GM12873 (cell line): Measurements from ENCODE around the gene WDR45B.

Experiments
- TF ChIP-seq, protein P1 (sequence below): IDR thresholded peaks from 2 replicates; pipeline ENCODE4 v1.5.1; 2012; ENCODE audit warnings: low read depth, mild to moderate bottlenecking, moderate library complexity, low read length, control low read depth; ENCODE audit not compliant: insufficient read depth; ENCODE audit errors: missing control alignments

WDR45B gene

DNA sequence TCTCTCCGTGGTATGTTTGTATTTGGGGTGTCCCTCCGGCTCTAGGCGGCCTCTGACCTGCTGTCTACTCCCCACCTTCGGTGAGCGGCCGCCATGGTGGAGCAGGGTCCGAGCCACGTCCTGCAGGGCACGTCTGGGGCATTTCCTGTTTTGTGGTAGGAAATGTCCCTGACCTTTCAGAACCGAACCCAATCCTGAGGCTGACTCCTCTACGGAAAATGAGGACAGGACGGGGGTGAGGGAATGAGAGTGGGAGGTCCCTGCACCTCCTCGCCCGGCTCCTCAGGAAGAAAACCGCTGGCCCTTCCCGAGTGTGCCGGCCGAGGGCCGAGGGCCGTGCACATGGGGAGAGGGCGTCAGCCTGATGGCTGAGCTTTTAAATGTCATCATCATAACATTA, 45.8 kb downstream of the WDR45B start:
- TF ChIP-seq, protein P1, sequence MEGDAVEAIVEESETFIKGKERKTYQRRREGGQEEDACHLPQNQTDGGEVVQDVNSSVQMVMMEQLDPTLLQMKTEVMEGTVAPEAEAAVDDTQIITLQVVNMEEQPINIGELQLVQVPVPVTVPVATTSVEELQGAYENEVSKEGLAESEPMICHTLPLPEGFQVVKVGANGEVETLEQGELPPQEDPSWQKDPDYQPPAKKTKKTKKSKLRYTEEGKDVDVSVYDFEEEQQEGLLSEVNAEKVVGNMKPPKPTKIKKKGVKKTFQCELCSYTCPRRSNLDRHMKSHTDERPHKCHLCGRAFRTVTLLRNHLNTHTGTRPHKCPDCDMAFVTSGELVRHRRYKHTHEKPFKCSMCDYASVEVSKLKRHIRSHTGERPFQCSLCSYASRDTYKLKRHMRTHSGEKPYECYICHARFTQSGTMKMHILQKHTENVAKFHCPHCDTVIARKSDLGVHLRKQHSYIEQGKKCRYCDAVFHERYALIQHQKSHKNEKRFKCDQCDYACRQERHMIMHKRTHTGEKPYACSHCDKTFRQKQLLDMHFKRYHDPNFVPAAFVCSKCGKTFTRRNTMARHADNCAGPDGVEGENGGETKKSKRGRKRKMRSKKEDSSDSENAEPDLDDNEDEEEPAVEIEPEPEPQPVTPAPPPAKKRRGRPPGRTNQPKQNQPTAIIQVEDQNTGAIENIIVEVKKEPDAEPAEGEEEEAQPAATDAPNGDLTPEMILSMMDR, result no peak

DNA sequence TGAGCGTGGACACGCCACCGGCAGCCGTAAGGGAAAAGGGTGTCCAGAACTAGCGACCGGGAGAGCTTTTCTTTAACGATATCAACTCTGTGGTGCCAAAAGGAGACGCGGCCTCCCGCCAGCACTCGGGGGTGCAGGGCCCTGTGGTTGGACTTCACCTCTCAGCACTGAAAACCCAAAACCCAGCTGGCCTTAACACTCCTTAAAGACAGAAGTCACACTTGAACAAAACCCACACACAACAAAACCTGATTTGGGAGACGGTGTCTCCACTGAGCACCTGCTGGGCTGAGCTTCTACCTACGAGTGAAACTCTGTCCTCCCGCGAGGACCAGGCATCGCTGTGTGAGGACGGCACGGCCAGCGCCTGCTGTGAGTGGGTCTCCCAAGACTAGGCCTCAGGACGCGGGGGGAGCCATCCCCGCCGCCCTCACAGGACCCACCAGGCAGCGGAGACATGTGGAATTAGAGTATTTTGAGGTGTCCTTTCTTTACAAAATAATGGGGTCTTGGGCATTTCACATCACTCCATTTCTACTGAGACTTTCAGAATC, 46.7 kb downstream of the WDR45B start:
- TF ChIP-seq, protein P1, result no peak

DNA sequence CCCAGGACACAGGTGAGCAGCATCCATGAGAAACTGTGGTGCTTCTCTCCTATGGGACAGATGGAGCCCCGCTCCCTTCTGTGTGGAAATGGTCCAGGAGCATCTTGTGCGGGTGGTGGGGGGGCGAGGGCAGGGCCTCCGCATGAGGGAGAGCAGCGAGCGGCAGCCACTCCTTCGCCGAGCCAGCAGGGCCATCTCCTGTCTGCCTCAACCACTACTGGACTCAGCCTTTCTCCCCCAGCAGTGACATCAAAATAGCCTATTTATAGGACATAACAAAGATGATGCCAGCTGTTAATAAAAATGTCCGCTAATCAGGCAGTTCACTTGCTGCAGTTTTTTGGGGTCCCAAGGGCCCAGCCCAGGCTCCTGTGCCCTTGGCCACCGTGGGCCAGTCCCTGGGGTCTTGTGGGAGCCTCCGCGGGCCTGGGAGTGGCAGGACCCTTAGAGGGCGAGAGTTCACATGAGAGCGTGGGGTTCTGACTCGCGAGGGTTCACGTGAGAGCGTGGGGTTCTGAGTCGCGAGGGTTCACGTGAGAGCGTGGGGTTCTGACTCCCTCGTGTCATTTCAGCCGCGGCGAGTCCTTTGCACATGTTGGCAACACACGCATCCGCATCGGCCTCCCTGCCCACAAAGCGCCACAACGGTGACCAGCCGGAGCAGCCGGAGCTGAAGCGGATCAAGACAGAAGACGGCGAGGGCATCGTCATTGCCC, 47.4 kb downstream of the WDR45B start:
- TF ChIP-seq, protein P1, result no peak

DNA sequence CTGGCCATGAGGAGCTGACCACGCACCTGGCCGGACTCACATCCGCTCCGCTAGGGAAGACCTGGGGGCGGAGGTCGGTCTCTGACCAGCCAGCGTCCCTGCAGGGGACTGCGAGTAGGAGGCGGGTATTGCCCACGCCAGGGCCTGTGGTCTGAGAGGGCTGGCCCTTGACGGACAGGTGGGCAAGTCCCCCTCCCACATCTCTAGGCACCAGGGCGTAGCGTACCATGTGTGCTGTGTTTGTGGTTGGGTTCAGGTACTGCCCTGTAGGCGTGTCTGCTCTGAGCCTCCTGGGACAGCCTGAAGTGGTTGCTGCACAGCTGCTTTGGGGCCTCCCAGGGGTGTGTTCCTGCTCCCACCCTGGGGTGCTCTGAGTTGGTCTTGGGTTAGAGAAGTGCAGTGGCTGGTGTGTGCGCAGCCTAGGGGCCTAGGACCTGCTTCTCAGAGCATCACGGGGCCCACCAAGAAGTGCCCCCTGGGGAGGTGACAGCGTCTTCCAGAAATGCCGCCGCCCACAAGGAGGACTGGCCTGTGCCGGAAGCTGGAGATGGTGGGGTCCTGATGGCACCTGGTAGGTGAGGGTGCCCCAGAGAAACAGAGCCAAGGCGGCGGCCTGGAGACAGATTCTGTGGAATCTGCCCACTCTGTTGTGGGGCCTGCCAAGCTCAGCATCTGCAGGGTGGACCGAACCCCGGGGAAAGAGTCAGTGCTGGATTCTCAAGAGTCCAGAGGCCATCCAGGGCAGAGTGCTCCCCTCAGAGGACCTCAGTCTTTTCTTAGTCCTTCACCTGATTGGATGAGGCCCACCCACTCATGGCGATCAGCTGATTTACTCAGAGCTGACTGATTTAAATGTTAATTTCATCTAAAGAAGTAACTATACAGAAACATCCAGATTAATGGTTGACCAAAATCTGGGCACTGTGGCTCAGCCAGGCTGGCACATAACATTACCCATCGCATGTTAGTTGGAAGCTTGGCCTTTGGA, 48.3 kb downstream of the WDR45B start:
- TF ChIP-seq, protein P1, result no peak

DNA sequence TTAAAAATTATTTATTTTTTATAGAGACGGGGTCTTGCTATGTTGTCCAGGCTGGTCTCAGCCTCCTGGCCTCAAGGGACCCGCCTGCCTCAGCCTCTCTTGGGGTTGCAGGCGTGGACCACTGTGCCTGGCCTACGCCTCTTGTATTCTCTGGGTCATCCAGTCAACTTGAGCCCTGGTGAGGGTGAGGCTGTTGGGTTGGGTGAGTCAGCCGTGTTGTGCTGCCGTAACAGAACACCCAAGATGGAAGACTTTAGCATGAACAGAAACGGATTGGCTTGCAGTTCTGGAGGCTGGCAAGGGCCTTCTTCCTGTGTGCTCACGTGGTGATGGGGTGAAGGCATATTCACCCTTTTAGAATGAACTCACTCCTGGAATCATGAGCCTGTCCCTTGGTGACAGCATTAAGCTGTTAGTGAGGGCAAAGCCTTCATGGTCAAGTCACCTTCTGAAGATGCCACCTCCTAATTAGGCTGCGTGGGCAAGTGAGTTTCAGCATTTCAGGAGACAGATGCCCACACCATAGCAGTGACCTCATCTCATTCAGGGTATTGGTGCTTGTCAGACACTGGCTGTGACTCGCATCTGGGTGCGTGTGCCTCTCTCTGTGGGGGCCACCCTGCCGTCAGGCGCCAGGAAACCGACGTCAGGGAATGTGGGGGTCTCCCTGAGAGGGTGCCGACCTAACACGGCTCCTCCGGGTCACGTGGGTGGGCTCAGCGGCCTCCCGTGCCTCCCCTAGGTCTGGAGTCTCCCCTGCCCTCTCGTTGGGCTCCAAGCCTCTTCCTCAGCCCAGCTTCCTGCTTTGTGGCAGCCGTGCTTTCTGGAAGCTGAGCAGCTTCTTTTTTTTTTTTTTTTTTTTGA, 49.8 kb downstream of the WDR45B start:
- TF ChIP-seq, protein P1, result no peak

DNA sequence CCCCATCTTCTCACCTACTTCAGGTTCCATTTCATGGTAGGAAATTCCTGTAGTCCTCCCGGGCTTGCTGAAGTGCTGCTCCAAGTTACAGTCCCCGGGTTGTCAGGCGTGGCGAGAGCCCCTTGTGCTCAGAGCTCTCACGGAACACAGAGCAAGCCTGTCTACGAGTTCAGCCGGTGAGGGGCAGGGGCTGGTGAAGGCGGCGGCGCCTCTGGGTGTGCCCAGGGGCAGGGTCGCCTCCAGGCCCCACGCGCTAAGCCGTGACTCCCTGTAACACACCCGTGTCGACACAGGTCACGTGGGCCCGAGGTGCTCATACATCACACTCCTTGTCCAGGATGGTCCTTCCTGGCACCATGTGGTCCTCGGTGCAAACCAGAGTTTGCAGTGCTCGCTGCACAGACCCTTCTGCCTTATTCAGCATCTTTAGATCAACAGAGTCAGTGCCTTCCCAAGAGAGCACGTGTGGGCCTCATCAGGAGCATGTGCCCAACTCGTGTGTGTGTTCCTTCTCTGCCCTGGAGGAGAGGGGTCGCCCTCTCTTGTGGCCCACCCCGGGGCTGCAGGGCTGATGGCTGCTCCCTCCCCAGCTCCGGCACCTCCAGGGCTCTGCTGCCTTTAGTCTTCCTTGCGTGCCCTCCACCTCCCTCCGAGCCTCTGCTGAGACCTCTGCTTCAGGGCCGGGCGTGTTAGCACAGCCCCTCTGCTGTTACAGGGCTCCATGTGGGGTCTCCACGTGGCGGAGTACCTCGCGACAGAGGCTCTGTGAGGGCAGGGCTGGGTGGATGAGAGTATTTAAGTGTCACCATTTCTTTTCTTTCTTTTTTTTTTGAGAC, 51.2 kb downstream of the WDR45B start:
- TF ChIP-seq, protein P1, result no peak
